H1 (cell line): ENCODE data around the gene LCE5A. TPM values are rescaled to one million over a fixed set of nuclear protein-coding genes. Genes with fewer than 3 reads are reported as not detected.

Source experiments
- CTCF ChIA-PET: fragments of 300-600 bp; sonication (Branson Sonifier 250); formaldehyde crosslinking; loops from one replicate; lab custom pipeline; 2021; ENCODE audit not compliant: partially characterized antibody; lab: Charles Lee
- POLR2A ChIA-PET: fragments of 300-600 bp; sonication (Branson Sonifier 250); formaldehyde crosslinking; loops from one replicate; lab custom pipeline; 2021; ENCODE audit warnings: inconsistent platforms; ENCODE audit not compliant: partially characterized antibody; lab: Charles Lee
- DNase-seq, 2 experiments: peaks; one replicate each; pipeline versions ENCODE4 v3.0.0 to v3.0.0-alpha.2; 2010 to 2022; ENCODE audit warnings: low spot score in 2 of 2, low read depth in 1 of 2, mixed read lengths in 1 of 2
- FAIRE-seq: peaks from 2 replicates; lab custom pipeline; 2011; peaks lifted over from hg19 to GRCh38; lab: Jason Lieb, UNC
- H2AFZ ChIP-seq: 2 replicates; pipeline ENCODE4 v1.8.1; 2012; ENCODE audit warnings: low read length, inconsistent platforms
- H2AK5ac ChIP-seq: 2 replicates; pipeline ENCODE4 v1.6.1; 2013; ENCODE audit warnings: low read depth, low read length
- H2BK120ac ChIP-seq: replicated peaks from 2 replicates; pipeline ENCODE3; 2013; ENCODE audit warnings: low read depth, low read length, inconsistent platforms
- H2BK12ac ChIP-seq: 2 replicates; pipeline ENCODE4 v1.6.1; 2013; ENCODE audit warnings: low read depth, low read length
- H2BK15ac ChIP-seq: 2 replicates; pipeline ENCODE4 v1.6.1; 2013; ENCODE audit warnings: low read length
- H2BK20ac ChIP-seq: 2 replicates; pipeline ENCODE4 v1.6.1; 2013; ENCODE audit warnings: low read length
- H2BK5ac ChIP-seq: 2 replicates; pipeline ENCODE4 v1.6.1; 2013; ENCODE audit warnings: low read depth, low read length
- H3K14ac ChIP-seq: 2 replicates; pipeline ENCODE4 v1.6.1; 2013; ENCODE audit warnings: inconsistent platforms; ENCODE audit not compliant: insufficient read length
- H3K18ac ChIP-seq: 2 replicates; pipeline ENCODE4 v1.6.1; 2013; ENCODE audit warnings: low read length; ENCODE audit errors: extremely low read depth
- H3K23ac ChIP-seq: 2 replicates; pipeline ENCODE4 v1.6.1; 2013; ENCODE audit warnings: inconsistent platforms; ENCODE audit not compliant: insufficient read length
- H3K23me2 ChIP-seq: 2 replicates; pipeline ENCODE4 v1.6.1; 2013; ENCODE audit warnings: low read depth, low read length
- H3K27ac ChIP-seq: 2 replicates; pipeline ENCODE4 v1.6.1; 2011; ENCODE audit warnings: low read depth, low read length, inconsistent platforms
- H3K27me3 ChIP-seq, 4 experiments: replicated peaks in 1 of 4; 1 replicate in 1 of 4; 2 replicates in 3 of 4; pipeline versions ENCODE4 v1.6.1 to v1.8.1; 2011 to 2013; ENCODE audit warnings: low read length in 3 of 4, mild to moderate bottlenecking in 3 of 4, inconsistent platforms in 2 of 4, mixed read lengths in 2 of 4, moderate library complexity in 1 of 4; ENCODE audit not compliant: control insufficient read depth in 3 of 4, insufficient read depth in 3 of 4; ENCODE audit errors: extremely low read depth in 1 of 4
- H3K36me3 ChIP-seq, 4 experiments: 2 replicates each; pipeline versions ENCODE4 v1.6.1 to v1.8.1; 2011 to 2013; ENCODE audit warnings: mild to moderate bottlenecking in 4 of 4, low read length in 3 of 4, moderate library complexity in 2 of 4, control low read depth in 1 of 4, inconsistent platforms in 1 of 4; ENCODE audit not compliant: insufficient read depth in 4 of 4, control insufficient read depth in 2 of 4
- H3K4ac ChIP-seq: replicated peaks from 2 replicates; pipeline ENCODE3; 2013; ENCODE audit warnings: low read length, low read depth, mixed read lengths, inconsistent platforms; ENCODE audit not compliant: insufficient read length
- H3K4me1 ChIP-seq, 4 experiments: replicated peaks in 1 of 4; 1 replicate in 1 of 4; 2 replicates in 3 of 4; pipeline versions ENCODE4 v1.6.1 to v1.8.1; 2011 to 2013; ENCODE audit warnings: low read length in 3 of 4, inconsistent platforms in 2 of 4, mixed read lengths in 1 of 4; ENCODE audit not compliant: insufficient read depth in 4 of 4, control insufficient read depth in 3 of 4
- H3K4me2 ChIP-seq, 2 experiments: 2 replicates each; pipeline versions ENCODE4 v1.6.1 to v1.8.1; 2011 to 2013; ENCODE audit warnings: low read depth in 2 of 2, low read length in 2 of 2, control low read depth in 1 of 2, inconsistent platforms in 1 of 2, mild to moderate bottlenecking in 1 of 2; ENCODE audit not compliant: insufficient read depth in 1 of 2
- H3K4me3 ChIP-seq, 4 experiments: fragments of 200-600, 300-600 bp in 1 of 4; sonication (generic), shearing (Covaris generic), sonication (Bioruptor Twin) in 1 of 4; 2 replicates each; pipeline versions ENCODE4 v1.5.1 to v1.8.1; 2011 to 2016; ENCODE audit warnings: low read length in 4 of 4, low read depth in 3 of 4, control low read depth in 2 of 4, inconsistent platforms in 2 of 4, mild to moderate bottlenecking in 2 of 4, mixed read lengths in 1 of 4, moderate library complexity in 1 of 4; ENCODE audit not compliant: insufficient read depth in 2 of 4; ENCODE audit errors: extremely low read depth in 1 of 4
- H3K56ac ChIP-seq: replicated peaks from 2 replicates; pipeline ENCODE3; 2013; ENCODE audit warnings: low read depth, mild to moderate bottlenecking, mixed read lengths, low read length, inconsistent platforms; ENCODE audit not compliant: insufficient read length
- H3K79me1 ChIP-seq: 2 replicates; pipeline ENCODE4 v1.6.1; 2013; ENCODE audit warnings: low read depth, low read length, control low read depth
- H3K79me2 ChIP-seq, 2 experiments: 2 replicates each; pipeline versions ENCODE4 v1.6.1 to v1.8.1; 2012 to 2013; ENCODE audit warnings: low read length in 2 of 2, mild to moderate bottlenecking in 2 of 2, inconsistent platforms in 1 of 2; ENCODE audit not compliant: insufficient read depth in 2 of 2, control insufficient read depth in 1 of 2
- H3K9ac ChIP-seq, 4 experiments: replicated peaks in 1 of 4; 1 replicate in 1 of 4; 2 replicates in 3 of 4; pipeline versions ENCODE4 v1.6.1 to v1.8.1; 2011 to 2013; ENCODE audit warnings: low read depth in 3 of 4, low read length in 3 of 4, control low read depth in 2 of 4, mild to moderate bottlenecking in 2 of 4, moderate library complexity in 2 of 4, inconsistent platforms in 1 of 4; ENCODE audit errors: extremely low read depth in 1 of 4
- H3K9me3 ChIP-seq, 2 experiments: 2 replicates each; pipeline versions ENCODE4 v1.6.1 to v1.8.1; 2012 to 2013; ENCODE audit warnings: mild to moderate bottlenecking in 2 of 2, moderate library complexity in 2 of 2, control low read depth in 1 of 2, inconsistent platforms in 1 of 2, low read depth in 1 of 2, low read length in 1 of 2, mixed read lengths in 1 of 2; ENCODE audit not compliant: insufficient read depth in 2 of 2
- H4K20me1 ChIP-seq, 2 experiments: replicated peaks in 1 of 2; 2 replicates each; pipeline versions ENCODE3 to v1.8.1; 2011 to 2013; ENCODE audit warnings: inconsistent platforms in 2 of 2, low read length in 2 of 2, mild to moderate bottlenecking in 1 of 2; ENCODE audit not compliant: insufficient read depth in 2 of 2, control insufficient read depth in 1 of 2
- H4K5ac ChIP-seq: 2 replicates; pipeline ENCODE4 v1.6.1; 2013; ENCODE audit warnings: low read length, low read depth, mixed read lengths, inconsistent platforms; ENCODE audit not compliant: insufficient read length
- H4K8ac ChIP-seq: 2 replicates; pipeline ENCODE4 v1.8.0; 2013; ENCODE audit warnings: mild to moderate bottlenecking, moderate library complexity, low read length, inconsistent platforms; ENCODE audit not compliant: insufficient read depth; ENCODE audit errors: extremely low read depth
- H4K91ac ChIP-seq: replicated peaks from 2 replicates; pipeline ENCODE3; 2013; ENCODE audit warnings: low read length, mixed read lengths, inconsistent platforms; ENCODE audit not compliant: insufficient read length
- BCL11A ChIP-seq, 2 experiments: IDR thresholded peaks; one replicate each; pipeline ENCODE4 v1.6.1; 2011; ENCODE audit warnings: low read depth in 2 of 2, low read length in 2 of 2, mild to moderate bottlenecking in 2 of 2
- CTBP2 ChIP-seq: IDR thresholded peaks from 2 replicates; pipeline ENCODE4 v1.7.0; 2011; ENCODE audit warnings: borderline replicate concordance, mild to moderate bottlenecking, moderate library complexity, mixed read lengths, low read length; ENCODE audit not compliant: insufficient read depth, insufficient read length
- FOSL1 ChIP-seq: IDR thresholded peaks from 2 replicates; pipeline ENCODE4 v1.6.1; 2011; ENCODE audit warnings: mild to moderate bottlenecking, low read depth, low read length, moderate library complexity; ENCODE audit not compliant: insufficient read depth
- MAX ChIP-seq: IDR thresholded peaks from 2 replicates; pipeline ENCODE4 v1.6.1; 2012; ENCODE audit warnings: inconsistent platforms
- NANOG ChIP-seq: IDR thresholded peaks from 2 replicates; pipeline ENCODE4 v1.6.1; 2011; ENCODE audit warnings: low read length, low read depth, mild to moderate bottlenecking, inconsistent platforms; ENCODE audit not compliant: insufficient read depth, poor library complexity, severe bottlenecking
- POLR2AphosphoS5 ChIP-seq: IDR thresholded peaks from 2 replicates; pipeline ENCODE4 v1.6.1; 2011; ENCODE audit warnings: low read depth, low read length
- POU5F1 ChIP-seq: IDR thresholded peaks from 2 replicates; pipeline ENCODE4 v1.6.1; 2011; ENCODE audit warnings: low read depth, mild to moderate bottlenecking, low read length, moderate library complexity
- RAD21 ChIP-seq, 2 experiments: IDR thresholded peaks in 1 of 2; conservative IDR thresholded peaks in 1 of 2; 2 replicates each; pipeline ENCODE4 v1.6.1; 2011; ENCODE audit warnings: low read depth in 2 of 2, low read length in 2 of 2, improper control_type of control experiment in 1 of 2, inconsistent platforms in 1 of 2, mild to moderate bottlenecking in 1 of 2, moderate library complexity in 1 of 2
- SIX5 ChIP-seq: IDR thresholded peaks from 2 replicates; pipeline ENCODE4 v1.6.1; 2011; ENCODE audit warnings: mild to moderate bottlenecking, low read depth, low read length
- SP2 ChIP-seq: IDR thresholded peaks from 2 replicates; pipeline ENCODE4 v1.6.1; 2012; ENCODE audit warnings: mild to moderate bottlenecking, low read length, inconsistent platforms
- SP4 ChIP-seq: IDR thresholded peaks from 2 replicates; pipeline ENCODE4 v1.6.1; 2012; ENCODE audit warnings: low read length, inconsistent platforms
- SUZ12 ChIP-seq: fragments of 200-600 bp; sonication (generic); IDR thresholded peaks from 2 replicates; pipeline ENCODE4 v1.6.1; 2012; ENCODE audit warnings: mild to moderate bottlenecking, inconsistent platforms, low read length, moderate library complexity, mixed read lengths
- TCF12 ChIP-seq: IDR thresholded peaks from 2 replicates; pipeline ENCODE4 v1.6.1; 2011; ENCODE audit warnings: low read depth, mild to moderate bottlenecking, low read length
- WGBS, 2 experiments: shearing (Covaris generic) in 1 of 2; methylation state at CpG; one replicate each; pipeline versions ENCODE4 v1.1.6 to v1.1.7; 2013 to 2015; ENCODE audit warnings: low lambda C conversion rate in 2 of 2, mixed read lengths in 2 of 2, inconsistent platforms in 1 of 2, low coverage in 1 of 2, missing lambda C conversion rate in 1 of 2; ENCODE audit not compliant: insufficient replicate concordance in 2 of 2, insufficient coverage in 1 of 2, insufficient read length in 1 of 2; ENCODE audit errors: extremely low coverage in 1 of 2, missing lambda C conversion rate in 1 of 2; 5-methylcytosine and 5-hydroxymethylcytosine counted together
- polyA plus RNA-seq, 7 experiments: library from polyadenylated mRNA; depleted of rRNA in 3 of 7; stranded (reverse) in 5 of 7; unstranded in 2 of 7; fragments of >200 nt in 5 of 7; fragments of 200-250 nt in 2 of 7; gene quantifications; 1 replicate in 5 of 7; 2 replicates in 1 of 7; 4 replicates in 1 of 7; pipeline versions ENCODE4 v1.2.1 to v1.2.3, GENCODE V29; 2011 to 2013; ENCODE audit warnings: missing spikeins in 2 of 7, mixed read lengths in 2 of 7
- total RNA-seq: library from RNA; stranded (reverse); fragmentation: NEBNext Ultra II Directional; extraction: Animal tissue kit (Norgen Biotek cat#: 25700); gene quantifications from 2 replicates; pipeline ENCODE4 v1.2.1, GENCODE V29; 2021

Gene LCE5A
- total and polyA plus RNA-seq, 2 of the 8 experiments (the other 6 are each of a cell fraction or from before 2014, with no cell fraction given): not detected

- FAIRE-seq: no peak
- no peak overlapping the region for H4K5ac ChIP-seq
- H3K79me2 ChIP-seq: no peaks in the 10 kb centered on the region
- no peak overlapping the region for H3K4me3 ChIP-seq
- H4K91ac ChIP-seq: no peak overlapping the region
- no peak overlapping the region for H3K4ac ChIP-seq
- no peak overlapping the region for H2BK20ac ChIP-seq
- no peak overlapping the region for H2AFZ ChIP-seq
- no peaks in the 10 kb centered on the region; the same call in 1 of the 2 replicates for H3K23me2 ChIP-seq
- no peak overlapping the region for H3K23ac ChIP-seq
- no peak overlapping the region for H3K4me2 ChIP-seq
- H2BK5ac ChIP-seq: no peak overlapping the region
- H3K4me1 ChIP-seq: no peaks in the 10 kb centered on the region
- no peaks in the 10 kb centered on the region for H4K20me1 ChIP-seq
- no peaks in the 10 kb centered on the region for H3K36me3 ChIP-seq
- H3K9ac ChIP-seq: no peak overlapping the region
- H2AK5ac ChIP-seq: no peak overlapping the region
- no peak overlapping the region for H3K27ac ChIP-seq
- WGBS, 2 experiments: 22% methylated on average over 6 of the region's 6 CpGs; no CpG with 5 or more reads in 1 of the 2 experiments
- no peak overlapping the region for H2BK15ac ChIP-seq
- H3K14ac ChIP-seq: no peak overlapping the region
- H3K79me1 ChIP-seq: no peaks in the 10 kb centered on the region
- no peaks in the 10 kb centered on the region for H3K27me3 ChIP-seq
- H3K18ac ChIP-seq: no peak overlapping the region
- peaks cover 17 to 40% of the 10 kb centered on the region in 2 experiments; a peak in 3 of 4 replicates for H3K9me3 ChIP-seq
- no peak overlapping the region for H3K56ac ChIP-seq
- H2BK12ac ChIP-seq: no peak overlapping the region
- CTCF ChIA-PET: interaction anchor here (0.8 kb wide), 1 partner anchor 408 kb away, joined by 4 read pairs; no protein-coding TSS in a partner anchor
- H2BK120ac ChIP-seq: no peak overlapping the region
- POLR2A ChIA-PET: no interaction called here
- DNase-seq: peak in 1 of 2 experiments; percentile 48
- no peak overlapping the region for H4K8ac ChIP-seq
- peak; percentile 30 to 41; a peak in 3 of 4 replicates for TF ChIP-seq RAD21 (IDR thresholded peaks at IDR 0.05 in 1 of 2, conservative IDR thresholded peaks at IDR 0.05 in 1 of 2; ENCODE audit: low read depth in 2 of 2, low read length in 2 of 2)
- no peak for TF ChIP-seq SIX5
- no peak for TF ChIP-seq NANOG
- TF ChIP-seq BCL11A (IDR thresholded peaks at IDR 0.05; ENCODE audit: low read depth in 2 of 2, low read length in 2 of 2): no peak
- TF ChIP-seq SUZ12: no peak
- no peak for TF ChIP-seq POLR2AphosphoS5
- TF ChIP-seq SP4: no peak
- no peak for TF ChIP-seq MAX
- TF ChIP-seq CTBP2: no peak
- TF ChIP-seq TCF12: no peak
- TF ChIP-seq POU5F1: no peak
- no peak for TF ChIP-seq SP2
- no peak for TF ChIP-seq FOSL1
Measured at GRCh38 chr1:152461544-152461943, 49.1 kb upstream of the LCE5A start.
